GM19324 (cell line): ENCODE results near the gene NCOA7.
"Not testable (repeated sequence)": the region's sequence is repeated elsewhere in the genome, so short reads cannot be mapped to it uniquely, and the experiment has no call there.

Experiments
- ATAC-seq: cut with Tn5 transposase; IDR thresholded peaks from one replicate; pipeline ENCODE4 v1.9.1; 2021; ENCODE audit warnings: mild to moderate bottlenecking, moderate library complexity; ENCODE audit not compliant: unreplicated experiment, low FRiP score

NCOA7 gene

GRCh38 chr6:125956506-125957390 lies 166.0 kb downstream of the NCOA7 start, which contains the start of gene HINT3:
Gene HINT3 (plus strand): TSS chr6:125956770. CDS start chr6:125956978, 208 bp downstream.
- peak; percentile 96 for ATAC-seq

- no peak for ATAC-seq
These were observed 166.6 kb downstream of the NCOA7 start for GRCh38 chr6:125957391-125957693.

GRCh38 chr6:125957845-125958244 lies 167.1 kb downstream of the NCOA7 start:
- ATAC-seq: no peak

GRCh38 chr6:125959041-125959440 lies 168.3 kb downstream of the NCOA7 start:
- no peak for ATAC-seq

GRCh38 chr6:125961117-125961516 lies 170.4 kb downstream of the NCOA7 start:
- ATAC-seq: no peak

GRCh38 chr6:125962900-125963497 lies 172.2 kb downstream of the NCOA7 start:
- no peak for ATAC-seq

GRCh38 chr6:125963817-125964216 lies 173.1 kb downstream of the NCOA7 start:
- no peak for ATAC-seq

GRCh38 chr6:125966569-125966968 lies 175.8 kb downstream of the NCOA7 start:
- no peak for ATAC-seq

- peak; percentile 76 for ATAC-seq
These were observed 177.7 kb downstream of the NCOA7 start for GRCh38 chr6:125968493-125968892.

- ATAC-seq: no peak
These were observed 180.0 kb downstream of the NCOA7 start for GRCh38 chr6:125970760-125971159.

GRCh38 chr6:125972478-125972877 lies 181.7 kb downstream of the NCOA7 start:
- ATAC-seq: not testable (repeated sequence)

- no peak for ATAC-seq
These were observed 183.6 kb downstream of the NCOA7 start for GRCh38 chr6:125974214-125974866.

GRCh38 chr6:125979101-125979500 lies 188.3 kb downstream of the NCOA7 start:
- no peak for ATAC-seq
